ENCODE data around the gene SCRN1.

- TF ChIP-seq CTCF (conservative IDR thresholded peaks at IDR 0.05; ENCODE audit: low read depth, low read length) (no peak), EZH2 (IDR thresholded peaks at IDR 0.05; ENCODE audit: low read length, unreplicated experiment) (no peak)
Measured at GRCh38 chr7:30020535-30020934, 30.9 kb upstream of the SCRN1 start.
